ENCODE data around the gene SBK3. TPM values are rescaled to one million over a fixed set of nuclear protein-coding genes. Genes with fewer than 3 reads are reported as not detected.

SBK3 gene
- polyA plus RNA-seq, 1 of the 3 experiments (the other 2 are of a cell fraction) = 0.03 TPM

- peaks cover 0 to 10% of the 10 kb centered on the region in 2 experiments for H3K36me3 ChIP-seq (replicated peaks in 1 of 2; ENCODE audit: control insufficient read depth in 1 of 2, insufficient read depth in 2 of 2, low read length in 1 of 2)
- WGBS (ENCODE audit: low lambda C conversion rate) = 89% methylated on average over 51 of the region's 90 CpGs
- POLR2A ChIA-PET = no interaction called here
- no peak overlapping the region; a peak in 1 of 4 replicates for H3K27ac ChIP-seq (ENCODE audit: low read depth in 2 of 2, low read length in 1 of 2)
- H3K9me3 ChIP-seq = no peaks in the 10 kb centered on the region
- no peaks in the 10 kb centered on the region for H3K9me2 ChIP-seq
- CTCF ChIA-PET = no interaction called here
- peak overlapping the region; percentile 80 to 83 for H3K4me3 ChIP-seq (ENCODE audit: low read depth in 2 of 2, low read length in 1 of 2)
- peaks cover 20% of the 10 kb centered on the region for H3K79me2 ChIP-seq (ENCODE audit: insufficient read depth)
- H2AFZ ChIP-seq (ENCODE audit: low read depth) = no peak overlapping the region
- H3K4me1 ChIP-seq (ENCODE audit: control insufficient read depth in 1 of 2, insufficient read depth in 2 of 2, low read depth in 1 of 2, low read length in 1 of 2) = peaks cover 0 to 11% of the 10 kb centered on the region in 2 experiments; a peak in 1 of 4 replicates
- no peaks in the 10 kb centered on the region for H3K27me3 ChIP-seq (ENCODE audit: insufficient read depth)
- no peak for TF ChIP-seq RAD21 (IDR thresholded peaks at IDR 0.05; ENCODE audit: low read length)
- peak overlapping the region; percentile 96 for H3K9ac ChIP-seq
- peaks cover 4% of the 10 kb centered on the region for H3F3A ChIP-seq (replicated peaks; ENCODE audit: insufficient read depth)
- no peak for DNase-seq
- H4K20me1 ChIP-seq (ENCODE audit: insufficient read depth) = no peaks in the 10 kb centered on the region
- peak overlapping the region; percentile 99 for H3K4me2 ChIP-seq
These were observed 33.7 kb upstream of the SBK3 start for GRCh38 chr19:55578761-55579747.

GRCh38 chr19:55578031-55578760, 32.9 kb upstream of the SBK3 start:
- no peak overlapping the region for H3K4me3 ChIP-seq (ENCODE audit: low read depth in 2 of 2, low read length in 1 of 2)
- CTCF ChIA-PET = no interaction called here
- 97% methylated on average over 42 of the region's 83 CpGs for WGBS (ENCODE audit: low lambda C conversion rate)

More at GRCh38 chr19:55578031-55578760, 32.9 kb upstream of the SBK3 start:
- Histone ChIP-seq H4K20me1 (ENCODE audit: insufficient read depth) (no peaks in the 10 kb centered on the region), H3K9me2 (no peaks in the 10 kb centered on the region), H3K79me2 (ENCODE audit: insufficient read depth) (peaks cover 20% of the 10 kb centered on the region), H3K27ac (ENCODE audit: low read depth in 2 of 2, low read length in 1 of 2) (no peak overlapping the region), H3K4me1 (ENCODE audit: control insufficient read depth in 1 of 2, insufficient read depth in 2 of 2, low read depth in 1 of 2, low read length in 1 of 2) (peaks cover 0 to 11% of the 10 kb centered on the region in 2 experiments; a peak in 1 of 4 replicates), H3K27me3 (ENCODE audit: insufficient read depth) (no peaks in the 10 kb centered on the region), H3K9me3 (no peaks in the 10 kb centered on the region), H3K4me2 (no peak overlapping the region), H3F3A (replicated peaks; ENCODE audit: insufficient read depth) (no peaks in the 10 kb centered on the region), H2AFZ (ENCODE audit: low read depth) (no peak overlapping the region), H3K9ac (no peak overlapping the region), H3K36me3 (replicated peaks in 1 of 2; ENCODE audit: control insufficient read depth in 1 of 2, insufficient read depth in 2 of 2, low read length in 1 of 2) (peaks cover 0 to 10% of the 10 kb centered on the region in 2 experiments)
- TF ChIP-seq PBX3 (IDR thresholded peaks at IDR 0.05) (no peak), RCOR1 (IDR thresholded peaks at IDR 0.05; ENCODE audit: low read length) (no peak), RAD21 (IDR thresholded peaks at IDR 0.05; ENCODE audit: low read length) (no peak), REST (IDR thresholded peaks at IDR 0.05; ENCODE audit: low read depth, low read length) (no peak)
- no peak for DNase-seq
- POLR2A ChIA-PET = no interaction called here
